Ovary (tissue), 3 donors: ENCODE results near the gene REEP1.

Source experiments
- CTCF ChIP-seq, 3 donors: fragments of 450-650 bp in 2 of 3; fragments of 200-600 bp in 1 of 3; IDR thresholded peaks; one replicate each; pipeline versions ENCODE4 v1.5.1 to v1.8.0; 2016 to 2022; ENCODE audit warnings: antibody characterized with exemption in 3 of 3, mild to moderate bottlenecking in 1 of 3
- POLR2A ChIP-seq: fragments of 450-650 bp; IDR thresholded peaks from one replicate; pipeline ENCODE4 v1.6.1; 2017; ENCODE audit warnings: antibody characterized with exemption, mild to moderate bottlenecking, moderate library complexity
- donor health status: DM: no; HTN: no; CAD: no.

- TF ChIP-seq POLR2A (no peak), CTCF (IDR thresholded peaks at IDR 0.05) (no peak)
Observed at GRCh38 chr2:86232373-86232784, 105.0 kb downstream of the REEP1 start.
